ENCODE measurements around the gene IFT122.
A peak's percentile ranks its signal among the peaks of the same experiment; 100 is the strongest.

The IFT122 gene

DNA sequence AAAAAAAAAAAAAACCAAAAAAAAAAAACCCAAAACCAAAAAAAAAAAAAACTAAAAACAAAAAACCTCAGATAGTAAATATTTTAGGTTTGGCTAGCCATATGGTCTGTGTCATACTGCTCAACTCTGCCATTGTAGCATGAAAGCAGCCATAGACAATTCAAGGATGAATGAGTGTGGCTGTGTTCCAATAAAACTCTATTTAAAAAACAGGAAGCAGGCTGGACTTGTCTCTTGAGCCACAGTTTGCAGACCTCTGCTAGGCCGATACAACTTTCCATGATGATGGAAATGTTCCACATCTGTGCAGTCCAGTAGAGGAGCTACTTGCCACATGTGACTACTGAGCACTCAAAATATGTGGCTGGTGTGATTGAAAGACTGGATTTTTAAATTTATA lies 22.7 kb upstream of the IFT122 start:
- DNase-seq = no peak

DNA sequence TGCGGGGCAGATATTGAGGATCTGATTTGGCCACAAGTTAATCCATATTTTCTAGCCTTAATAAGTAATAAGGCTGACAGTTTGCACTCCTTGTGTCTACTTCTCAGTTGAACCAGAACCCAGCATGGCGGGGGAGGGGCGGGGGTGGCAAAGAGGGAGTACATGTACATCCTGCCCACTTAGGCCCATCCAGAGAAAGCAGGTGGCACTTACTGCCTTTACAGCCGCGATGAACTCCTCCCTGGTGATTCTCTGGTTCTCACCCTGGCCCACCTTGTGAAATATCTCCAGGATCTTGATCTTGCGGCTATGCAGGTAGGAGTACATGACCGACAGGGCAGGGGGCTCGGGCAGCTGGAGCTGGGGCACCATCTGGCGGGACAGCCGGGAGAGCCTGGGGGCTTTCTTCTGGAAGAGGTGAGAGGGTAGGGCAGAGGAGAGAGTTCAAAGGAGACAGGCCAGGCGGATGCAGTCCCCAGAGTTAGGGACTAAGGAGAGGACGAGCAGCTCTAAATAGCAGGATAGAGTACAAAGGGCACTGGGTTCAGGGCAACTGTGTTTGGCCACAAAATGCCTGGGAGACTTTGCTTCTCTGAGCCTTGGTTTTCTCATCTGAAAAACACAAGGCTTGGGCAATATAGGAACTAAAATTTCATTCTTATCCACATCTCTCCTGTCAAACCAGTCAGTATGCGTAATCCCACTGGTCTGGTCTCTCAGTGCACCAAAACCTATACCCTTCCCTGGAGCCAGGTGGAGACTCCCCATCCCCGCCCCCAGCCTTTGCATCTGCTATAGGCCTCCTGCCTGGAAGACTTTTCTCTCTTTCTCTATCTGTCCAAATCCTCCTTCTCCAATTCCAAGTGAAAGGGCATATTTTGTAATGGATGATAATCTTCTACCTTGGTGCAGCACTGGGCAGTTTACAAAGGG lies 21.7 kb upstream of the IFT122 start:
- DNase-seq = no peak

DNA sequence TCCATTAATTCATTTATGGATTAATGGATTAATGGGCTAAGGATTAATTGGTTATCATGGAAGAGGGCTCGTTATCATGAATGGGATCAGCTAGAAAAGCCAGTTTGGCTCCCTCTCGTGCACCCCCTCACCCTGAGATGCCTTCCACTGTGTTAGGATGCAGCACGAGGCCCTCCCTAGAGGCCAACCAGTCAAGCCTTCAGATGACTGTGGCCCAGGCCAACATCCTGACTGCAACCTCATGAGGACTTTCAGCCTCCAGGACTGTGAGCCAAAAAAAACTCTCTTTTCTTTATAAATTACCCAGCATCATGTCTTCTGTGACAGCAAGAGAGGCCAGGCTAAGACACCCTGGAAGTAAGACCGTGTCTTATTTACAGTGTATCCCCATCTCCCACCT lies 20.5 kb upstream of the IFT122 start:
- DNase-seq = no peak

DNA sequence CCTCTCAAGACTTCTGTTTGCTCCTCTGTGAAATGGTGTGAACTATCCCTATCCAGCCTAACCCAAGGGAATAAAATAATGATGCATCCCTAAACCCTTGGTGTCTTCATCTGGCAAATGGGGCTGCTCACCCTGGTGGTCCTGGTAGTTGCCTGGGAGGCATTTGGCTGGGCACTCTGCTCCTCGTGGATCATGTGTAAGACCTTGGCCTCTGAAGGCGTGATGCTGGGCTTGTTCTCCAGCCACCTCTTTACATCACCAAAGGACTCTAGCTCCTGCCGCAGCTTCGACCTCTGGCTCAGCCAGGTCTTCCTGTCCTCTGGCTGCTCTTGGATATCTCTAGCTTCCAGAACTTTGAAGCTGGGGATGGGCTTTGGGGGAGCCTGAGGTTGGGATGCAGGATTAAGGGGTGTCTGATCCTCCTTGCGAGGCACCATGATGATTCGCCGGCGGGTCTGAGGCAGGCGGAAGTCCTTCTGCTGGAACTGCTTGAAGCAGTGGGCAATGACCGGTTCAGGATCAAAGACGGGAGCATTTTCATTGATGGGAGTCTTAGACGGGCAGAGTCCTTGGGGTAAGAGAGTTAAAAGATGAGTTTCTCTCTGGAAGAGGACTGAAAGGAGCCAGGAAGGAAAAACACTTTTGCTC lies 18.7 kb upstream of the IFT122 start:
- no peak for DNase-seq

DNA sequence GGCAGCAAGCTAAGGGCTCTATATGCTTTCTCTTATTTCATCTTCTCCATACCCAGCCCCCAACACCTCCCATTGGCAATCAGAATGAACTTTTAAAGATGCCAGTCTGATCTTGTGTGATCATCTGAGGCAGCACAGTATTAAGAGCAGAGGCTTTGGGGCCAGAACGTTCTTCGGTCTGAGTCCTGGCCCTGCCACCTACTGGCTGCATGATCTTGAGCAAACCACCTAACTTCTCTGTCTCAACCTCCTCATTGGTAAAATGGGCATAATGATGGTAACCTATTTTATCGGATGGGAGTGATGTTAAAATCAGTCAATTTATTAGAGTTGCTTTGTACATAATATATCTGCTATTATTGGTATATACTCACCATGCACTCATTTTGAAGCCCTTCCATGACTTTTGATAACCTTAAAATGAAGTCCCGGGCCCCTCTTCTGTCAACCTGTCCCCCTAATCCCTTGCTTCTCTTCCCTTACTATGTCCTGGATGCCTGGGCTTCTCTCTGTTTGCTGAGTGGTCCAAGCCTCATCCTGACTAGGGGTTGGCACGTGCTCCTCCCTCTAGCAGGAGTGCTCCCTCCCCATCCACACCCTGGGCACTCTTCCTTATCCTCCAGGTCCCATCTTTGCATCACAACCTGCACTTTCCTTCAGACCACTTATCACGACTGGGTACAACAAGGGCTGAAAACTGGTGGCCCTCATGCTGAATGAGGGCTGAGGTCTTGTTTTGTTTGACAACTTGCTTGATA lies 17.9 kb upstream of the IFT122 start:
- DNase-seq = no peak

DNA sequence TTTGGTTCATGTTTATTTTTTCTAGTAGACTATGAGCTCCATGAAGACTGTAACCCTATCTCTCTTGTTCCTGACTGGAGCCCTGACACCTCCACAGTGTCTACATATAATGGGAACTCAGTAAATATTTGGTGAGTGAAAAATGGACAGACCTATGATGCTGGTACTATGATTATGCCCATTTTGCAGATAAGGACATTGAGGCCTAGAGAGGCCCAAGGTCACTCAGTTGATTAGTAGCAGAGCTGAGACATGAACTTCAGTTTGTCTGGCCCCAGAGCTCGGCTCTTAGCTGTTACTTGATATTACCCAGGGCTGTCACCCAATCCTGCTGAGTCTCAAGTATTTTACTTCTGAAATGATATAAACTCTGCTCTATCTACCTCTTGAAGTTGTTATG lies 17.1 kb upstream of the IFT122 start:
- DNase-seq = no peak

DNA sequence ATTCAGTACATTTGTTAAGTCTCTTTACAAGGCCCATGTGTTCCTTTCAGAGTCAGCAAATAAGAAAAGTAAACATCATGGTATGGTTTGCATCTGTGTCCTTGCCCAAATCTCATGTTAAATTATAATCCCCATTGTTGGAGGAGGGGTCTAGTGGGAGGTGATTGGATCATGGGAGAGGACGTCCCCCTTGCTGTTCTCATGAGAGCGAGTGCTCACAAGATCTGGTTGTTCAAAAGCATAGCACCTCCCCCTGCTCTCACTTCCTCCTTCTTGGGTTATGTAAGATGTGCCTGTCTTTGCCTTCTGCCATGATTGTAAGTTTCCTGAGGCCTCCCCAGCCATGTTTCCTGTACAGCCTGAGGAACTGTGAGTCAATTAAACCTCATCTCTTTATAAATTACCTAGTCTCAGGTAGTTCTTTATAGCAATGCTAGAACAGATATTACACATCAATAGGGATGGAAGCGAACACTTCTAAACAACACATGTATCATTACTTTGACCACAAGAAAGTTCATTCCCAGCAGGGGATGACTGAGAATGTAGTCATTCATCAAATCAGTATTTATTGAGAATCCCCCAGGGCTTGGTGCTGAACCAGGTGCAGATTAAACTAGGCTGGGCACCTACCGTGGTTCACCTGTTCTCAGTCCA lies 15.7 kb upstream of the IFT122 start:
- DNase-seq = no peak

DNA sequence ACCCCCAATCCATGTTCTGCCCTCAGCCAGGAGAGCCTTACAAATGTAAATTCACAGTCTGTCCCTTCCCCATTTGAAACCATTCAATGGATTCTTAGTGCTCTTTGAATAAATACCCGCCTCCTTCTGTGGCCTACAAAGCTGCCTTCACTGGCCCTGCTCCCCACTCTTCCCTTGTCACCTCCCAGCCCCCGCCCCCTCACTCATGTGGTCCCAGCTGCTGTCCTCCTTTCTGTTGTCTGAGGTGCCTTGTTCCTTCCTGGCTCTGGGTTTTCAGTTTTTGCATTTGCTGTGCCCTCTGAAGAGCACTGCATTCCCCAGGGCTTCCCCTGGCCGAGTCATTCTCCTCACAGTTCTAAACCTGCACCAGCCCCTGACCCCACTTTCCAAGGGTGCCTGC lies 14.8 kb upstream of the IFT122 start:
- no peak for DNase-seq

DNA sequence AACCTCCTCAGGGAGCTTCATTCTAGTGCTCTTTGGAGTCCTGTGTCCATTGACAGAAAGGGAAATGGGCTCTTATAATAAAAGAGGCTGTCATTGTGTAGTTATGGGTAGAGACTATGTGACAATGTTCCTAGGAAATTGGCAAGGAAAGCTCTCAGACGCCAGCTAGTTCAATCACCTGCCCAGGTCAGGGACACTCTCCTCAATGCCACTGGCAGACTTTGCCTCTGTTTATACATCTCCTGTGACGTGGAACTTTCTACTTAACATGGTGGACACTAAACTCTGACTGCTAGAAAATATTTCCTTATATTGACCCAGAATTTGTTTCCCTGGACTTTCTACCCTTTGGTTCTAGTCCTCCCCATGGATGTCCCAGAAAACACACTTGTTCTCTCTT lies 14.4 kb upstream of the IFT122 start:
- DNase-seq = no peak

DNA sequence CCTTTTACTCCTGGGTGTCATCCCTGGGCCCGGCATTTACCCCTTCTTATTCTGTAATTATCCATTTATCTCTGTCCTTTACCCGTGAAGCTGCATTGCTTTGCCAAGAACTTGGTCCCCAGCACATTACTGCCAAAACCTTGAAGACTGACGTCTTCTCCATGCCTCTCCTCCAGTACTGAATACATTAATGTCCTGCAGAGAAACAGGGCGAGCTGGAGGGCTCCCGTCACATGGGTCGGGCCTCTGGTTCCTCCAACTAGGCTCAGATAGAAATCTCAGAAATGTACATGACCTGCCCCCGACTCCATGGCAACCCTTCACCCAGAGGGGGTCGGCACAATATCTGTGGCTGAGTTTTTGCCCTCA lies 12.0 kb upstream of the IFT122 start:
- no peak for DNase-seq

DNA sequence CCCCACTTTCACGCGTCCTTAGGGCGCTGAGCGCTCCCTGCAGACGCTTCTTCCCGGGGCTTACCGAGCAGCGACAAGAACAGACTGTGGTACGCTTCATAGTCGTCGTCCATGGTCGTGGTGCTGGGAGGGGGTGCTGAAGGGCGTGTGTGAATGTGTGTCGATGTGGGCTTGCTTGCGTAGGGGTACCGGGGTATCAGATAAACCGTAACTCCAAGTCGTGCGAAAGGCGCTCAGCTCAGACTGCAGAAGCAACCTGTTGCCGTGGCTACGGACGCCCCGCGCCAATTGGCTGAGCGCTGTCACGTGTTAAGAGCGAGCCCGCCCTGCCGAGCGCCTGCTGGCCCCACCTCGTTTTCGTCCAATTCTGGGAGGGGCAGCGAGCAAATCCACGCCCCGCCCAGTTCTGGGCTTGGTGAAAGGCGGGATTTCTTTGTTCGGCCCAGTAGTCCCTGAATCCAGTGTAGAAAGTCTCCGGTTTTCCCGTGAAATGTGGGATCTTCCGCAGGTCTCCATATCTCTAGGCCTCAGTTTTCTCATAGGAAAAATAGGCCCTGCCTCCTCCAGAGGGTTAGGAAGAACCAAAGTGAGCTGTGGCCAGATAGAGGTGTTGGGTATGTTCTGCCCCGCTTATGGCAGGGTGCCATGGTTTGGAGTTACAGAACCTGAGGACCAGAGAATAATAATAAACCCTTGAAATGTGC lies 11.5 kb upstream of the IFT122 start, which contains the start of gene EFCAB12:
TSS of gene EFCAB12 (minus strand) at position 261 of the 704 bp plus-strand sequence. CDS start at position 113, 148 bp downstream.
- peak; percentile 97 for DNase-seq

DNA sequence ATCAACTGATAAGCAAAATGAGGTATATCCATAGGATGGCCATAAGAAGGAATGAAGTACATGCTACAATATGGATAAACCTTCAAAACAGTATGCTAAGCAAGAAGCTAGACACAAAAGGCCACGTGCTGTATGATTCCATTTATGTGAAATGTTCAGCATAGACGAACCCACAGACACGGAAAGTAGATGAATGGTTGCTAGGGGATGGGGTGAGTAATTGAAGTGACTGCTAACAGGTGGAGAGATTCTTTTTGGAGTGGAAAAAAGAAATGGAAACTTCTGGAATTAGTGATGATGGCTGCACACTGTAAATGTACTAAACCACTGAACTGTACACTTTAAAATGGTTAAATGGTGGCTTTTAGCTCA lies 11.0 kb upstream of the IFT122 start:
- no peak for DNase-seq

DNA sequence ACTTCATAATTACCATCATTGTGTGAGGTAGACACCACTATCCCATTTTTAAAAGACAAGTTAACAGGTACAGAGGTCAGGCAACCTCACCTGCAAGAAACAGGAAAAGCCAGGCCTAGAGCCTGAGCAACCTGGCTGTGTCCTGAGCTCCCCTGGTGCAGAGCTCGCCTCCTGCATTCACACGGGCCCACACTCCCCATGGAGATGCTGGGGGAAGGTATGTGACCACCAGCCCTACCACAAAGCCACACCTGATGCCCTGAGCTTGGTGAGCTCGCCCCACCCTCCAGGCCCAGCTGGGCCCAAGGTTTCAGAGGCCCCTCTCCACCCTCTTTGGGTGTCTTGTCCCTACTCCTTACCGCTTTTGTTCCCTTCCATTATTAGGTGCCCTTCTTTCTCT lies 10.4 kb upstream of the IFT122 start:
- DNase-seq = no peak

DNA sequence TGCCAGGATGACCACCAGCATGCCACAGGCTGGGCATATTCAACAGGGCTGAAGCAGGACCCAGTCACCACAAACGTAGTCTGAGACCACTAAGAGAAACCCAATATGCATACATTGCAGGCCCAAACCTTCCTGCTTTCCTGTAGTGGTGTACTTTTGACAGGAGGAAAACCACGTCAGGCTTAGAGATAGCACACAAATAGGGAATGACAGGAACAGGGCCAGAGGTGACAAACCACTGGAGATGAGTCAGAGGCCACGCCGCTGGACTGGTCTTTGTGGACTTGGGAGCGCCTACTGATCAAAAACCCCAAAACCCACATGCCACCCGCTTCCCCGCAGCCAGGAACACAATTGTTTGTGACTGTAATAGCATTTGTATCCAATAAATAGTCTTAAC lies 8.0 kb upstream of the IFT122 start:
- no peak for DNase-seq

DNA sequence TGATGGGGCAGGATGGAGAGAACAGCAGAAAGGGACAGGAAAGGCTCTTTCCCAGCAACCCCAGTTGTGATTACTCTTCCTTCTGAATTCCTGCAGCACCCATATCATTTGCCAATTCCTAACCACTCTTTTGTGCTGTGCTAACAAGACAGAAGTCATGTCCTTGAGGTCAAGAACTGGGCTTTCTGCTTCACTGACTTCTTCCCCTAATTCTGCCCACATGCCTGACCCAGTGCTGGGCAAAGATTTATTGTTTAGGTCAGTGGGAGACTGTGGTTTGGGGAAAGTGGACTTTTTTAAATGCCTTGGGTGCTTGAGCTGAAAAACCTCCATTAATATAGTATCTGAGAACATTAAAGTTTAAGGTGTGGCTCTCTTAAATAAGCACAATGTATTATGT lies 7.4 kb upstream of the IFT122 start:
- DNase-seq = no peak

DNA sequence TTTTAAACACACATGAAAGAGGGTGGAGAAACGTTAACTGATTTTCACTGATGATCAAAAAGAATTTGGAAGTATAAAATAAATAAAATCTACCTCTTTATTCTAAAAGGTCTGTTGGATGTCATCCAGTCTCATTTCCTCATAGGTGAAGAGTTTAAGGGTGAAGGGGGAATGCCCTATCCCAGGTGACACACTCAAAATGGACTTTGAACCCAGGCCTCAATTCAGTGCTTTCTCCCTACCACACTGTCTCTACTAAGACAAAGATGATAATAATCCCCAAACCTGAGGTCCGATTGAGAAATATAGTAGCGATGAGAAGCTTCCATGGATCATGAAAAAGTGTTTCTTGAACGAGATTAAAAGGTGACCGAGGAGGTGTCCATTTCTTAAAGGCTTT lies 6.5 kb upstream of the IFT122 start:
- DNase-seq = no peak

DNA sequence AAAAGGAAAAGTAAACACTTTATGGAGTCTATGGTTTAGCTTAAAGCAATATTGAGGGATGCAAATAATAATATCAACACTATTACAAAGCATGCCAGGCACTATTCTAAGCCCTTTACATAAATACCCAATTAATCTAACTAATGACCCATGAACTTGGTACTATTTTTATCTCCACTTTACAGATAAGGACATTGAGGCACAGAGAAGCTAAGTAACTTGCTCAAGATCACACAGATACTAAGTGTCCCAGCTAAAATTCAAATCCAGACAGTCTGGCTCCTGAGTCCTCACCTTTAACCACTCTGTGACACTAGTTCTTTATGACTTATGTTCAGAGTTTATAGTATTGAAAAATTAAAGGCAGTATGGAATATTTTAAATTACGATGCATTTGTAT lies 5.9 kb upstream of the IFT122 start:
- DNase-seq = no peak

DNA sequence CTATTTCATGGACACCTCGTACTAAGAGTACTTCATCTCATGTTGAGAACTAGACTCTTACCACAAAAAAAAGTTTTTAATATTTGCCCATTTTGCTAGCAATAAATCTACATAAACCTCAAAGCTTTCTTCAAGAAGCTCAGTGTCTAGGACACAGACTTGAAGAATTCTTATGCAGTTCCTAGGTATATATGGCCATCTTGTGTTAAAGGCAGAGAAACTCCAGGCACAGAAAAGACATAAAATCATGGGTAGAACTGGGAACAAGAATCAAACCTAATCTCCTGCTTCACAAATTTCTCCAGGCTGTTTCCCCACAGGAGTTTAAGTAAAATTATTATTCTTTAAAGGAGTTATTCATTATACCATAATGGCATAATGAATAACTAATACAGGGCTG lies 4.7 kb upstream of the IFT122 start:
- no peak for DNase-seq

DNA sequence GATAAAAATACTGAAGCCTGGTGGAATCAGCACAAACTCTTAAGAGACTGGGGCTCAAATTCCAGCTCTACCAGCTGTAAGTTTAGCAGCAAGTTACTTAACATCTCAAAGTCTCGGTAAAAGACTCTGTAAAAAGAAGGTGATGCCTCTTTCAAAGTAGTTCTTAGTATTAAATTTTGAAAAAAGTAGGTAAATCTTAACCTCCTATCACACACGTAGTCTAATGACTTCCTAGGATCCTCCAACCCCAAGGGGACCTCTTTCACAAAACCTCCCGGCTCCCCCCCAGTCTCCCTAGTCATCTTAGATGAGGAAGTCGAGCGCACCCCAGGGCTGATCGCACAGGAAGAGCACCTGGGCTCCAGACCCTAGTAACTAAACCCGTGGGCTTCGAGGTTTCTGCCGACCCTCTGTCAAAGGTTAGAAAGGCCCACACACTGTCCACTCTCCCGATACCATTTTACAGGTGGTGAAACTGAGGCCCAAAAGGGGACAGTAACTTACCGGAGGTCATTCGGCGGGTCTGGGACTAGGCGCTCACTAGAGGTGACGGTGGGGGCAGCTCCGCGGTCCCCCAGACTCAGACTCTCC lies 703 bp upstream of the IFT122 start:
- DNase-seq = no peak

DNA sequence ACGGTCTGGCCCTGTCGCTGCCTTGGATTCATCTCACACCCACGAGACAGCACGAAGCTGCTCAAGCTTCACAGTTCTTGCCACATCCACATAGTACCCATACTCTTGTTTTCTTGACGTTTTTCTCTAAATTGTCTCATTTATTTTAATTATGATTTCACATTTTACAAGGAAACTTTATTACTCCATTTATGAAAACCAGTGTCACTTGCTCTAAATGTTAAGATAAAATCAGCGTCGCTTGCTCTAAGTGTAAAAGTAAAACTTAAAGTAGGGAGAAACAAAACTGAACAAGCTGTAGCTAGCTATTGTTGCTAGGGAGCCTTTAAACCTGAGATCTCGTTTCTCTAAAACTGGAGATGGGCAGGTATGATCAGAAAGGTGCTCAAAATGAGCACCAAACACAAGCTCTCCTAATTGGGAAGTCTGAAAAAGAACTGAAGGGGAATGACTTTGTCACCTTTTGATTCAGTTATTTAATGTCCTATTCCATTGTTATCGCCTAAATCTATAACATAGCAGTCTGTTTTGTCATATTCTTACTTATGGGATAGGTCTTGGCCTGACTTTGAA lies 680 bp downstream of the IFT122 start:
- DNase-seq = no peak

DNA sequence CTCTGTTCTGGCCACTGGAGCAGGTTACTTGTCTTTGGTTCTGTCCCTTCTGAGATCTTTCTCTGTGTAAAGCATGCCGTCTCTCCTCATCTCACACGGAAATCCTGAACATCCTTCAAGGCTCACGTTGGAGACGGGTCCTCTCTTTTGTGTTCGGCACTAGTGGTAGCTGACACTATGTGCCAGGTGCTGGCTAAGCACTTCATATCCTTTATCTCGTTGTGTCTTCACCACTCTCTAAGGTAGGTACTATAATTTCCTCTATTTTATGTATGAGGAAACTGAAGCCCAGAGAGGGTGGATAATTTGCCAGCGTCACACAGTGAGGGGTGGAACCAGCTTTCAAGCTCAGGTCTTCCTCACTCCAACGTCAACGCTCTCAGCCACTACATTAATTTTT lies 1.2 kb downstream of the IFT122 start:
- no peak for DNase-seq

DNA sequence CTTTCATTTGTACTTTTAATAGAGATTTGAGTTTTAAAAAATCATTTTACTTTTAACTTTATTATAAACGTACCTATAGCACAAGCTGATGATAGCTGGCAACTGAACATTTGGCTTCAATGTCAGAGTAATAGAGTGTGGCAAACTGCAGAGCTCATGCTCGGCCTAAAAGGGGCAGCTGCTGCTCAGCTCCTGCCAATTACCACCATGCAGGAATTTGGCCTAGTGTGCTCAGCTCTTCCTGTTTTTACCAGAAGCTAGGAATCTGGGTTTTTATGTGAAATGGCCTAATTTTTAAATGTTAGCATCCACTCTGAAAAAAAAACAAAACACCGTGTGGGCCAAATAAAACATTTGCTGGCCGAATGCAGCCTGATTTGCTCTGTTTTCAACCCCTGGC lies 1.8 kb downstream of the IFT122 start:
- DNase-seq = peak; percentile 35
